ENCODE results near the gene NFU1. TPM values are rescaled to one million over a fixed set of nuclear protein-coding genes. Genes with fewer than 3 reads are reported as not detected.
A peak's percentile ranks its signal among the peaks of the same experiment; 100 is the strongest.
"Not testable (repeated sequence)": the region's sequence is repeated elsewhere in the genome, so short reads cannot be mapped to it uniquely, and the experiment has no call there.

The NFU1 gene
- total RNA-seq, 2 experiments from 2014 or later, result 41.0 to 46.2 TPM

GRCh38 chr2:69434753-69435152 is 2.5 kb downstream of the NFU1 start:
- no peaks in the 10 kb centered on the region for H3K27me3 Mint-ChIP-seq
- no peak for DNase-seq
- no peak overlapping the region for H3K4me3 Mint-ChIP-seq
- POLR2A ChIA-PET, result no interaction called here
- intact Hi-C loops (cut with micrococcal nuclease), result no loop called here
- CTCF ChIA-PET, result no interaction called here
- H3K9me3 Mint-ChIP-seq, result peaks cover 10% of the 10 kb centered on the region
- no peak for ATAC-seq
- no peak overlapping the region for H3K27ac Mint-ChIP-seq
- H3K36me3 Mint-ChIP-seq (ENCODE audit: low read depth), result peaks cover 19% of the 10 kb centered on the region
- TF ChIP-seq, protein P1, sequence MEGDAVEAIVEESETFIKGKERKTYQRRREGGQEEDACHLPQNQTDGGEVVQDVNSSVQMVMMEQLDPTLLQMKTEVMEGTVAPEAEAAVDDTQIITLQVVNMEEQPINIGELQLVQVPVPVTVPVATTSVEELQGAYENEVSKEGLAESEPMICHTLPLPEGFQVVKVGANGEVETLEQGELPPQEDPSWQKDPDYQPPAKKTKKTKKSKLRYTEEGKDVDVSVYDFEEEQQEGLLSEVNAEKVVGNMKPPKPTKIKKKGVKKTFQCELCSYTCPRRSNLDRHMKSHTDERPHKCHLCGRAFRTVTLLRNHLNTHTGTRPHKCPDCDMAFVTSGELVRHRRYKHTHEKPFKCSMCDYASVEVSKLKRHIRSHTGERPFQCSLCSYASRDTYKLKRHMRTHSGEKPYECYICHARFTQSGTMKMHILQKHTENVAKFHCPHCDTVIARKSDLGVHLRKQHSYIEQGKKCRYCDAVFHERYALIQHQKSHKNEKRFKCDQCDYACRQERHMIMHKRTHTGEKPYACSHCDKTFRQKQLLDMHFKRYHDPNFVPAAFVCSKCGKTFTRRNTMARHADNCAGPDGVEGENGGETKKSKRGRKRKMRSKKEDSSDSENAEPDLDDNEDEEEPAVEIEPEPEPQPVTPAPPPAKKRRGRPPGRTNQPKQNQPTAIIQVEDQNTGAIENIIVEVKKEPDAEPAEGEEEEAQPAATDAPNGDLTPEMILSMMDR (IDR thresholded peaks at IDR 0.05), result no peak
- H3K4me1 Mint-ChIP-seq (ENCODE audit: low read depth), result peaks cover 28% of the 10 kb centered on the region

- TF ChIP-seq, protein P1 (IDR thresholded peaks at IDR 0.05), result no peak
- Mint-ChIP-seq H3K27ac (no peak overlapping the region), H3K4me3 (no peak overlapping the region), H3K27me3 (no peaks in the 10 kb centered on the region), H3K36me3 (ENCODE audit: low read depth) (peaks cover 11% of the 10 kb centered on the region), H3K9me3 (no peaks in the 10 kb centered on the region), H3K4me1 (ENCODE audit: low read depth) (peaks cover 4% of the 10 kb centered on the region)
- ChIA-PET POLR2A (interaction anchor here (1.7 to 2.0 kb wide), 2 partner anchors 8 to 31 kb away, joined by 4 to 9 read pairs; partner anchors contain the start of gene NFU1), CTCF (interaction anchor here (1.2 kb wide), 1 partner anchor 8 kb away, joined by 4 read pairs; the partner anchor contains the start of gene NFU1)
- ATAC-seq (no peak), DNase-seq (no peak)
- intact Hi-C loops (cut with micrococcal nuclease), result no loop called here
Observed at GRCh38 chr2:69429491-69430183, 7.6 kb downstream of the NFU1 start.

DNA sequence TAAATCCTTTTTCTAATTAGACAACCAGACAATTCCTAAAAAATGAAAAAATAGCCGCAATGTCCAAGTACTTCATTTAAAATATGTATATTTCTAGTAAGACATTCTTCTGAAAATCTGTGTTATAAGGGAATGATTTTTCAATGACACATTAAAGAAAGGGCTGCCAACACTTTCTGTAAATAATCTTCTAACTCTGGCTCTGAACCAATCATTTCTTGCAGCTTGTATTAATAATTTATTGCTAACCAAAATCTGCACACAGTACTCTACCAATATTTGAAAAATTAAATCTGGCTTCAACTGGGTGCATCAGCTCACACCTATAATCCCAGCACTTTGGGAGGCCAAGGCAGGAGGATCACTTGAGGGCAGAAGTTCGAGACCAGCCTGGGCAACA is 8.3 kb downstream of the NFU1 start:
- POLR2A ChIA-PET, result interaction anchor here (0.7 to 2.0 kb wide), 2 partner anchors 8 to 28 kb away, joined by 3 to 9 read pairs; partner anchors contain the start of gene NFU1
- H3K27me3 Mint-ChIP-seq, result no peaks in the 10 kb centered on the region
- no peak overlapping the region for H3K27ac Mint-ChIP-seq
- intact Hi-C loops (cut with micrococcal nuclease), result no loop called here
- TF ChIP-seq, protein P1 (IDR thresholded peaks at IDR 0.05), result no peak
- H3K4me3 Mint-ChIP-seq, result no peak overlapping the region
- DNase-seq, result no peak
- H3K4me1 Mint-ChIP-seq (ENCODE audit: low read depth), result peaks cover 2% of the 10 kb centered on the region
- no peaks in the 10 kb centered on the region for H3K9me3 Mint-ChIP-seq
- H3K36me3 Mint-ChIP-seq (ENCODE audit: low read depth), result peaks cover 12% of the 10 kb centered on the region
- ATAC-seq, result no peak
- CTCF ChIA-PET, result interaction anchor here (1.2 kb wide), 1 partner anchor 8 kb away, joined by 4 read pairs; the partner anchor contains the start of gene NFU1

DNA sequence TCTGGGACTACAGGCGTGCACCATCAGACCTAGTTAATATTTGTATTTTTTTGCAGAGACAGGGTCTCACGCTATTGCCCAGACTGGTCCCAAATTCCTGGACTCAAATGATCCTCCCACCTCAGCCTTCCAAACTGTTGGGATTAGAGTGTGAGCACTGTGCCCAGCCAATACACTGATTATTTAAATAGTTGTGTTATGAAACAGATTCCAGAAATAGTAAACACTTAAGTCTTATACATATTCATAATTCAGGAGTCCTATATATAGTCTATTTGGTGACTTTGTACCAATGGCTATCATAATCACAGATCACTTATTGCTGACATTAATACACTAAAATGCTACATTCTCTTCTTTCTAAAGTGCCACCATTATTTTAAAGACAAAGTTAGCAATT is 12.8 kb downstream of the NFU1 start:
- Mint-ChIP-seq H3K27ac (no peak overlapping the region), H3K36me3 (ENCODE audit: low read depth) (peaks cover 16% of the 10 kb centered on the region), H3K9me3 (no peaks in the 10 kb centered on the region), H3K4me3 (no peak overlapping the region), H3K27me3 (no peaks in the 10 kb centered on the region), H3K4me1 (ENCODE audit: low read depth) (peaks cover 8% of the 10 kb centered on the region)
- intact Hi-C loops (cut with micrococcal nuclease), result no loop called here
- POLR2A ChIA-PET, result no interaction called here
- CTCF ChIA-PET, result no interaction called here
- ATAC-seq, result no peak
- TF ChIP-seq, protein P1 (IDR thresholded peaks at IDR 0.05), result no peak
- no peak for DNase-seq

DNA sequence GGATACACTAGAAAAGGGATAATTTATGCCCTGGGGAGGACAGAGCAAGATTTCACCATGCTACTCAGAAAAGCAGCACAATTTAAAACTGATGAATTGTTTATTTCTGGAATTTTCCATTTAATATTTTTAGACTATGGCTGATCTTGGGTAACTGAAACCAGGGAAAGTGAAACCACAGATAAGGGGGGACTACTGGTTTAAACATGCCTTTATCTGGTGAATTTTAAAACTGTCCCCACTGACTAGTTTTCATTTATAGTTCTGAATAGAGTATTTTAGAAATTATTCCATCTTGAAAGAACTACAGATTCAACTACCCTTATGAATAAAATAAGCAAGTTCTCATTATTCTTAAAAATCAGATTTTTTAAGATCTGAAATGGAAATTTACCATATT is 15.0 kb downstream of the NFU1 start:
- peaks cover 16% of the 10 kb centered on the region for H3K36me3 Mint-ChIP-seq (ENCODE audit: low read depth)
- ChIA-PET CTCF (interaction anchor here (1.3 kb wide), 1 partner anchor 47 kb away, joined by 3 read pairs; no protein-coding TSS in a partner anchor), POLR2A (no interaction called here)
- H3K27ac Mint-ChIP-seq, result peak overlapping the region; percentile 63
- H3K27me3 Mint-ChIP-seq, result no peaks in the 10 kb centered on the region
- DNase-seq (no peak), ATAC-seq (no peak)
- no peak overlapping the region for H3K4me3 Mint-ChIP-seq
- H3K4me1 Mint-ChIP-seq (ENCODE audit: low read depth), result peaks cover 8% of the 10 kb centered on the region
- TF ChIP-seq, protein P1 (IDR thresholded peaks at IDR 0.05), result no peak
- intact Hi-C loops (cut with micrococcal nuclease), result no loop called here
- no peaks in the 10 kb centered on the region for H3K9me3 Mint-ChIP-seq

- ATAC-seq; H3K27ac Mint-ChIP-seq; H3K4me1 Mint-ChIP-seq (ENCODE audit: low read depth); DNase-seq; POLR2A ChIA-PET; H3K9me3 Mint-ChIP-seq; intact Hi-C loops (cut with micrococcal nuclease); H3K27me3 Mint-ChIP-seq; H3K4me3 Mint-ChIP-seq: not testable (repeated sequence)
- CTCF ChIA-PET, result interaction anchor here (0.7 to 0.9 kb wide), 2 partner anchors 17 to 43 kb away, joined by 3 to 4 read pairs; no protein-coding TSS in a partner anchor
- peaks cover 18% of the 10 kb centered on the region for H3K36me3 Mint-ChIP-seq (ENCODE audit: low read depth)
Observed at GRCh38 chr2:69419111-69419510, 18.1 kb downstream of the NFU1 start.
